Gastrocnemius medialis (tissue), 4 donors: Measurements from ENCODE around the gene PAPPA2. TPM values are rescaled to one million over a fixed set of nuclear protein-coding genes. Genes with fewer than 3 reads are reported as not detected.

Experiments
- ATAC-seq, 2 donors: fragments of 150-250 bp; one replicate each; pipeline ENCODE4 v1.9.1; 2016
- DNase-seq, 2 donors: peaks; one replicate each; pipeline ENCODE4 v3.0.0-alpha.2; 2019
- H3K27ac ChIP-seq, 4 donors: fragments of 200-600 bp; sonication (generic); 1 replicate in 1 of 4; 2 replicates in 3 of 4; pipeline ENCODE4 v1.5.1; 2016 to 2018; ENCODE audit warnings: mild to moderate bottlenecking in 2 of 4, moderate library complexity in 1 of 4
- H3K27me3 ChIP-seq, 3 donors: fragments of 200-600 bp; sonication (generic) in 2 of 3; 1 replicate in 1 of 3; 2 replicates in 2 of 3; pipeline versions ENCODE4 v1.5.1 to v1.6.0; 2016 to 2019; ENCODE audit warnings: mild to moderate bottlenecking in 1 of 3, moderate library complexity in 1 of 3
- H3K36me3 ChIP-seq, 2 donors: fragments of 200-600 bp; sonication (generic) in 1 of 2; one replicate each; pipeline ENCODE4 v1.5.1; 2017 to 2018
- H3K4me1 ChIP-seq, 2 donors: fragments of 200-600 bp; sonication (generic) in 1 of 2; one replicate each; pipeline ENCODE4 v1.5.1; 2016 to 2017; ENCODE audit warnings: mild to moderate bottlenecking in 2 of 2
- H3K4me3 ChIP-seq, 4 donors: fragments of 200-600 bp; sonication (generic) in 3 of 4; 1 replicate in 1 of 4; 2 replicates in 3 of 4; pipeline ENCODE4 v1.5.1; 2016 to 2019; ENCODE audit warnings: mild to moderate bottlenecking in 2 of 4
- H3K9me3 ChIP-seq, 3 donors: fragments of 200-600 bp; sonication (generic) in 2 of 3; 1 replicate in 1 of 3; 2 replicates in 2 of 3; pipeline ENCODE4 v1.5.1; 2016 to 2019
- CTCF ChIP-seq, 5 experiments: fragments of 450-650 bp in 3 of 5; fragments of 200-600 bp in 2 of 5; sonication (generic) in 2 of 5; IDR thresholded peaks in 4 of 5; conservative IDR thresholded peaks in 1 of 5; 1 replicate in 4 of 5; 2 replicates in 1 of 5; pipeline ENCODE4 v1.5.1; 2016 to 2019; ENCODE audit warnings: antibody characterized with exemption in 5 of 5, mild to moderate bottlenecking in 3 of 5, moderate library complexity in 3 of 5
- POLR2A ChIP-seq, 2 donors: fragments of 450-650 bp; IDR thresholded peaks; one replicate each; pipeline ENCODE4 v1.6.1; 2017; ENCODE audit warnings: antibody characterized with exemption in 2 of 2, mild to moderate bottlenecking in 2 of 2, moderate library complexity in 2 of 2
- in situ Hi-C, 4 donors: fragments of 200-750 bp; cut with MboI; loops; one replicate each; pipeline versions ENCODE4 v1.15.0 to v1.8.0; 2017; ENCODE audit warnings: low sequenced_read_pairs in 4 of 4
- intact Hi-C: fragments of 100-400 bp; cut with DNase I; formaldehyde crosslinking; loops from one replicate; pipeline ENCODE4 v1.15.1; 2023; ENCODE audit warnings: low total_unique reads
- total RNA-seq, 4 donors: library from RNA; depleted of rRNA; stranded (reverse); fragments of >200 nt; gene quantifications; one replicate each; pipeline versions ENCODE4 v1.1.0 to v1.2.3, GENCODE V29; 2016

Gene PAPPA2
- total RNA-seq, 4 donors from 2014 or later = 0.11 TPM; not detected in 3

GRCh38 chr1:176884911-176885310, 421.9 kb downstream of the PAPPA2 start:
- ATAC-seq = no peak
- in situ Hi-C loops = loop anchor here (5.0 to 25.0 kb wide), 5 partner anchors 302 to 1052 kb away; no protein-coding TSS in a partner anchor
- no peaks in the 10 kb centered on the region for H3K4me1 ChIP-seq
- no peaks in the 10 kb centered on the region for H3K9me3 ChIP-seq
- H3K27me3 ChIP-seq = no peaks in the 10 kb centered on the region
- H3K4me3 ChIP-seq = no peak overlapping the region
- intact Hi-C loops = loop anchor here (10.0 kb wide), 1 partner anchor 510 kb away; no protein-coding TSS in a partner anchor
- H3K27ac ChIP-seq = no peak overlapping the region
- TF ChIP-seq CTCF (IDR thresholded peaks at IDR 0.05 in 4 of 5, conservative IDR thresholded peaks at IDR 0.05 in 1 of 5) = no peak
- no peak for TF ChIP-seq POLR2A (IDR thresholded peaks at IDR 0.05)
- no peaks in the 10 kb centered on the region for H3K36me3 ChIP-seq
- no peak for DNase-seq

GRCh38 chr1:176885341-176885740, 422.4 kb downstream of the PAPPA2 start:
- in situ Hi-C loops = loop anchor here (10.0 to 25.0 kb wide), 4 partner anchors 302 to 1052 kb away; no protein-coding TSS in a partner anchor
- Histone ChIP-seq H3K9me3 (no peaks in the 10 kb centered on the region), H3K36me3 (no peaks in the 10 kb centered on the region), H3K27ac (no peak overlapping the region), H3K4me3 (no peak overlapping the region), H3K27me3 (no peaks in the 10 kb centered on the region), H3K4me1 (no peaks in the 10 kb centered on the region)
- intact Hi-C loops = loop anchor here (10.0 kb wide), 1 partner anchor 511 kb away; no protein-coding TSS in a partner anchor
- DNase-seq (no peak), ATAC-seq (no peak)
- TF ChIP-seq POLR2A (IDR thresholded peaks at IDR 0.05) = no peak

- TF ChIP-seq CTCF (IDR thresholded peaks at IDR 0.05 in 4 of 5, conservative IDR thresholded peaks at IDR 0.05 in 1 of 5) (no peak), POLR2A (IDR thresholded peaks at IDR 0.05) (no peak)
- H3K4me1 ChIP-seq = no peaks in the 10 kb centered on the region
- H3K4me3 ChIP-seq = no peak overlapping the region
- no peak overlapping the region for H3K27ac ChIP-seq
- no peaks in the 10 kb centered on the region for H3K27me3 ChIP-seq
- in situ Hi-C loops (loop anchor here (10.0 to 25.0 kb wide), 4 partner anchors 302 to 1052 kb away; no protein-coding TSS in a partner anchor), intact Hi-C loops (loop anchor here (10.0 kb wide), 1 partner anchor 511 kb away; no protein-coding TSS in a partner anchor)
- ATAC-seq (no peak), DNase-seq (no peak)
- H3K9me3 ChIP-seq = no peaks in the 10 kb centered on the region
- no peaks in the 10 kb centered on the region for H3K36me3 ChIP-seq
Measured at GRCh38 chr1:176885751-176886150, 422.8 kb downstream of the PAPPA2 start.

- no peak for ATAC-seq
- intact Hi-C loops = loop anchor here (10.0 kb wide), 1 partner anchor 514 kb away; no protein-coding TSS in a partner anchor
Measured at GRCh38 chr1:176888471-176889032, 425.6 kb downstream of the PAPPA2 start.

More at GRCh38 chr1:176888471-176889032, 425.6 kb downstream of the PAPPA2 start:
- DNase-seq = no peak
- H3K4me1 ChIP-seq = no peaks in the 10 kb centered on the region
- in situ Hi-C loops = loop anchor here (10.0 to 25.0 kb wide), 4 partner anchors 299 to 1049 kb away; no protein-coding TSS in a partner anchor
- TF ChIP-seq POLR2A (IDR thresholded peaks at IDR 0.05) (no peak), CTCF (IDR thresholded peaks at IDR 0.05 in 4 of 5, conservative IDR thresholded peaks at IDR 0.05 in 1 of 5) (no peak)
- no peak overlapping the region for H3K4me3 ChIP-seq
- no peaks in the 10 kb centered on the region for H3K9me3 ChIP-seq
- H3K36me3 ChIP-seq = no peaks in the 10 kb centered on the region
- no peak overlapping the region for H3K27ac ChIP-seq
- no peaks in the 10 kb centered on the region for H3K27me3 ChIP-seq
